Caco-2 (cell line): ENCODE data around the gene WAPL. TPM values are rescaled to one million over a fixed set of nuclear protein-coding genes. Genes with fewer than 3 reads are reported as not detected.

Source experiments
- BruUV-seq: library from RNA; stranded (reverse); fragments of 400-500 nt; replicated peaks from 2 replicates; lab custom pipeline; 2021; lab: Mats Ljungman, UMichigan
- CTCF ChIA-PET: fragments of 300-600 bp; sonication (Branson Sonifier 250); formaldehyde crosslinking; loops from one replicate; lab custom pipeline; 2022; ENCODE audit warnings: antibody characterized with exemption; lab: Charles Lee
- POLR2A ChIA-PET: fragments of 300-600 bp; sonication (Branson Sonifier 250); formaldehyde crosslinking; loops from one replicate; lab custom pipeline; 2022; ENCODE audit warnings: antibody characterized with exemption; lab: Charles Lee
- DNase-seq, 2 experiments: peaks; one replicate each; pipeline versions ENCODE4 v3.0.0 to v3.0.0-alpha.2; 2020 to 2022
- H3K27me3 ChIP-seq: replicated peaks from 2 replicates; pipeline ENCODE4 v1.6.0; 2011; ENCODE audit warnings: low read length; ENCODE audit not compliant: control insufficient read depth, insufficient read depth
- H3K36me3 ChIP-seq: 2 replicates; pipeline ENCODE4 v1.5.1; 2011; ENCODE audit warnings: low read length; ENCODE audit not compliant: control insufficient read depth, insufficient read depth
- H3K4me1 ChIP-seq: fragments of 250-450 bp; sonication (Bioruptor Pico); 2 replicates; pipeline ENCODE4 v1.5.1; 2020; ENCODE audit warnings: mild to moderate bottlenecking
- H3K4me3 ChIP-seq: 2 replicates; pipeline ENCODE4 v1.5.1; 2011; ENCODE audit warnings: low read depth, mild to moderate bottlenecking, control low read depth, low read length
- H3K9me3 ChIP-seq: fragments of 250-450 bp; sonication (Bioruptor Pico); 2 replicates; pipeline ENCODE4 v1.5.1; 2020; ENCODE audit warnings: mild to moderate bottlenecking, moderate library complexity
- H3K27ac Mint-ChIP-seq: one replicate; pipeline ENCODE4 v1.8.0; 2022; ENCODE audit warnings: mixed read lengths; ENCODE audit not compliant: unreplicated experiment
- H3K27me3 Mint-ChIP-seq: one replicate; pipeline ENCODE4 v1.8.0; 2022; ENCODE audit warnings: mixed read lengths; ENCODE audit not compliant: insufficient read depth, unreplicated experiment
- H3K36me3 Mint-ChIP-seq: one replicate; pipeline ENCODE4 v1.8.0; 2022; ENCODE audit warnings: mild to moderate bottlenecking, mixed read lengths; ENCODE audit not compliant: insufficient read depth, unreplicated experiment
- H3K4me1 Mint-ChIP-seq: one replicate; pipeline ENCODE4 v1.8.0; 2022; ENCODE audit warnings: low read depth, mixed read lengths; ENCODE audit not compliant: unreplicated experiment
- H3K4me3 Mint-ChIP-seq: one replicate; pipeline ENCODE4 v1.8.0; 2022; ENCODE audit warnings: mild to moderate bottlenecking, moderate library complexity, mixed read lengths; ENCODE audit not compliant: unreplicated experiment
- H3K9me3 Mint-ChIP-seq: one replicate; pipeline ENCODE4 v1.8.0; 2022; ENCODE audit warnings: mixed read lengths; ENCODE audit not compliant: unreplicated experiment
- CTCF ChIP-seq, 2 experiments: fragments of 200-600 bp in 1 of 2; IDR thresholded peaks; 1 replicate in 1 of 2; 2 replicates in 1 of 2; pipeline versions ENCODE4 v1.5.1 to v1.8.0; 2011 to 2022; ENCODE audit warnings: antibody characterized with exemption in 1 of 2, control low read depth in 1 of 2, inconsistent platforms in 1 of 2, low read depth in 1 of 2, low read length in 1 of 2, mild to moderate bottlenecking in 1 of 2, moderate library complexity in 1 of 2; ENCODE audit not compliant: insufficient read depth in 1 of 2, severe bottlenecking in 1 of 2, unreplicated experiment in 1 of 2
- intact Hi-C: fragments of 100-400 bp; cut with micrococcal nuclease; formaldehyde crosslinking; loops from one replicate; pipeline ENCODE4 v1.10.0; 2022; ENCODE audit not compliant: unreplicated experiment
- total RNA-seq: library from RNA; stranded (reverse); gene quantifications from 2 replicates; pipeline ENCODE4 v1.2.3, GENCODE V29; 2022

The WAPL gene
- total RNA-seq, 1 experiment from 2014 or later = 49.2 TPM

- ChIA-PET CTCF (no interaction called here), POLR2A (no interaction called here)
- H3K36me3 ChIP-seq = no peaks in the 10 kb centered on the region
- Mint-ChIP-seq H3K27me3 (no peaks in the 10 kb centered on the region), H3K27ac (no peak overlapping the region), H3K36me3 (peaks cover 14% of the 10 kb centered on the region), H3K4me1 (peaks cover 16% of the 10 kb centered on the region), H3K9me3 (no peaks in the 10 kb centered on the region), H3K4me3 (peak overlapping the region; percentile 98)
- intact Hi-C loops = loop anchor here (1.0 kb wide), 1 partner anchor 62 kb away; no protein-coding TSS in a partner anchor
- DNase-seq = no peak
- H3K9me3 ChIP-seq = no peaks in the 10 kb centered on the region
- H3K4me3 ChIP-seq = no peak overlapping the region
- TF ChIP-seq CTCF (IDR thresholded peaks at IDR 0.05; ENCODE audit: insufficient read depth in 1 of 2, low read depth in 1 of 2, low read length in 1 of 2, severe bottlenecking in 1 of 2, unreplicated experiment in 1 of 2) = no peak
- H3K27me3 ChIP-seq = no peaks in the 10 kb centered on the region
- peaks cover 16% of the 10 kb centered on the region for H3K4me1 ChIP-seq
- BruUV-seq = no TSS peak
These were observed 1.8 kb upstream of the WAPL start for GRCh38 chr10:86523348-86523747.

- CTCF ChIA-PET = interaction anchor here (1.2 to 1.7 kb wide), 2 partner anchors 63 to 122 kb away, joined by 6 to 8 read pairs; no protein-coding TSS in a partner anchor
- peak overlapping the region; percentile 94 for H3K27ac Mint-ChIP-seq
- TF ChIP-seq CTCF (IDR thresholded peaks at IDR 0.05; ENCODE audit: insufficient read depth in 1 of 2, low read depth in 1 of 2, low read length in 1 of 2, severe bottlenecking in 1 of 2, unreplicated experiment in 1 of 2) = no peak
- peaks cover 16% of the 10 kb centered on the region for H3K4me1 Mint-ChIP-seq
- intact Hi-C loops = no loop called here
- peaks cover 23% of the 10 kb centered on the region for H3K36me3 Mint-ChIP-seq
- H3K4me1 ChIP-seq = peaks cover 16% of the 10 kb centered on the region
- BruUV-seq = TSS peak; percentile 77
- no peaks in the 10 kb centered on the region for H3K27me3 Mint-ChIP-seq
- H3K9me3 ChIP-seq = no peaks in the 10 kb centered on the region
- H3K36me3 ChIP-seq = peaks cover 2% of the 10 kb centered on the region
- peak overlapping the region; percentile 99 for H3K4me3 ChIP-seq
- H3K9me3 Mint-ChIP-seq = no peaks in the 10 kb centered on the region
- DNase-seq = no peak
- H3K4me3 Mint-ChIP-seq = peak overlapping the region; percentile 98
- POLR2A ChIA-PET = interaction anchor here (0.6 to 1.5 kb wide), 2 partner anchors 114 to 123 kb away, joined by 3 to 7 read pairs; no protein-coding TSS in a partner anchor
- H3K27me3 ChIP-seq = no peaks in the 10 kb centered on the region
These were observed 891 bp upstream of the WAPL start for GRCh38 chr10:86522510-86522855.

- TF ChIP-seq CTCF (IDR thresholded peaks at IDR 0.05; ENCODE audit: insufficient read depth in 1 of 2, low read depth in 1 of 2, low read length in 1 of 2, severe bottlenecking in 1 of 2, unreplicated experiment in 1 of 2) = no peak
- no peaks in the 10 kb centered on the region for H3K9me3 Mint-ChIP-seq
- Histone ChIP-seq H3K27me3 (no peaks in the 10 kb centered on the region), H3K4me3 (peak overlapping the region; percentile 99), H3K4me1 (peaks cover 16% of the 10 kb centered on the region), H3K36me3 (peaks cover 3% of the 10 kb centered on the region), H3K9me3 (no peaks in the 10 kb centered on the region)
- H3K27me3 Mint-ChIP-seq = no peaks in the 10 kb centered on the region
- peaks cover 16% of the 10 kb centered on the region for H3K4me1 Mint-ChIP-seq
- POLR2A ChIA-PET = interaction anchor here (0.6 to 1.5 kb wide), 3 partner anchors 14 to 446 kb away, joined by 4 to 7 read pairs (median 4); no protein-coding TSS in a partner anchor
- peaks cover 37% of the 10 kb centered on the region for H3K36me3 Mint-ChIP-seq
- BruUV-seq = no TSS peak
- peak; percentile 65 to 67 for DNase-seq
- CTCF ChIA-PET = interaction anchor here (1.7 kb wide), 1 partner anchor 121 kb away, joined by 6 read pairs; no protein-coding TSS in a partner anchor
- peak overlapping the region; percentile 94 for H3K27ac Mint-ChIP-seq
- peak overlapping the region; percentile 98 for H3K4me3 Mint-ChIP-seq
- intact Hi-C loops = loop anchor here (1.0 to 2.0 kb wide), 2 partner anchors 48 to 121 kb away; no protein-coding TSS in a partner anchor
These were observed 518 bp downstream of the WAPL start for GRCh38 chr10:86520871-86521677.
